ENCODE results near the gene CDH23. TPM values are rescaled to one million over a fixed set of nuclear protein-coding genes. Genes with fewer than 3 reads are reported as not detected.

The CDH23 gene
- total RNA-seq, 2 donors from 2014 or later, result 1.4 to 1.6 TPM

- H3K27me3 ChIP-seq, result no peaks in the 10 kb centered on the region
- intact Hi-C loops (cut with DNase I), result no loop called here
- TF ChIP-seq CTCF (IDR thresholded peaks at IDR 0.05), result no peak
- peak; percentile 52 for DNase-seq
- no peak overlapping the region for H3K4me3 ChIP-seq
- no peak overlapping the region for H3K9ac ChIP-seq (ENCODE audit: low read depth in 2 of 2, low read length in 2 of 2)
- H3K27ac ChIP-seq, result no peak overlapping the region
- H3K36me3 ChIP-seq, result no peaks in the 10 kb centered on the region
- H3K4me1 ChIP-seq, result peaks cover 8% of the 10 kb centered on the region
- H3K9me3 ChIP-seq, result no peaks in the 10 kb centered on the region
These were observed 44.9 kb upstream of the CDH23 start for GRCh38 chr10:71351628-71352319.

- H3K9ac ChIP-seq (ENCODE audit: low read depth in 2 of 2, low read length in 2 of 2), result no peak overlapping the region
- no peak overlapping the region for H3K4me3 ChIP-seq
- DNase-seq, result no peak
- H3K27me3 ChIP-seq, result no peaks in the 10 kb centered on the region
- no peaks in the 10 kb centered on the region for H3K9me3 ChIP-seq
- intact Hi-C loops (cut with DNase I), result no loop called here
- H3K36me3 ChIP-seq, result no peaks in the 10 kb centered on the region
- no peaks in the 10 kb centered on the region for H3K4me1 ChIP-seq
- H3K27ac ChIP-seq, result no peak overlapping the region
- TF ChIP-seq CTCF (IDR thresholded peaks at IDR 0.05), result no peak
These were observed 43.1 kb upstream of the CDH23 start for GRCh38 chr10:71353639-71354038.

GRCh38 chr10:71354776-71355175 lies 41.9 kb upstream of the CDH23 start:
- no peak for TF ChIP-seq CTCF (IDR thresholded peaks at IDR 0.05)
- H3K27me3 ChIP-seq, result no peaks in the 10 kb centered on the region
- H3K4me3 ChIP-seq, result no peak overlapping the region
- H3K9me3 ChIP-seq, result no peaks in the 10 kb centered on the region
- intact Hi-C loops (cut with DNase I), result no loop called here
- no peaks in the 10 kb centered on the region for H3K4me1 ChIP-seq
- no peak for DNase-seq
- H3K27ac ChIP-seq, result no peak overlapping the region
- H3K9ac ChIP-seq (ENCODE audit: low read depth in 2 of 2, low read length in 2 of 2), result no peak overlapping the region
- no peaks in the 10 kb centered on the region for H3K36me3 ChIP-seq

GRCh38 chr10:71355886-71356285 lies 40.8 kb upstream of the CDH23 start:
- H3K4me3 ChIP-seq, result no peak overlapping the region
- no peak for DNase-seq
- no peaks in the 10 kb centered on the region for H3K9me3 ChIP-seq
- H3K9ac ChIP-seq (ENCODE audit: low read depth in 2 of 2, low read length in 2 of 2), result no peak overlapping the region
- intact Hi-C loops (cut with DNase I), result no loop called here
- H3K4me1 ChIP-seq, result no peaks in the 10 kb centered on the region
- H3K27ac ChIP-seq, result no peak overlapping the region
- no peaks in the 10 kb centered on the region for H3K36me3 ChIP-seq
- no peak for TF ChIP-seq CTCF (IDR thresholded peaks at IDR 0.05)
- no peaks in the 10 kb centered on the region for H3K27me3 ChIP-seq

- H3K27me3 ChIP-seq, result no peaks in the 10 kb centered on the region
- H3K4me3 ChIP-seq, result no peak overlapping the region
- no peaks in the 10 kb centered on the region for H3K9me3 ChIP-seq
- intact Hi-C loops (cut with DNase I), result no loop called here
- TF ChIP-seq CTCF (IDR thresholded peaks at IDR 0.05), result no peak
- no peaks in the 10 kb centered on the region for H3K4me1 ChIP-seq
- H3K9ac ChIP-seq (ENCODE audit: low read depth in 2 of 2, low read length in 2 of 2), result no peak overlapping the region
- no peak overlapping the region for H3K27ac ChIP-seq
- no peaks in the 10 kb centered on the region for H3K36me3 ChIP-seq
- DNase-seq, result no peak
These were observed 38.9 kb upstream of the CDH23 start for GRCh38 chr10:71357792-71358265.

Data from colonic mucosa (tissue), 4 donors.